PC-9 (cell line): Measurements from ENCODE around the gene THBS3. TPM values are rescaled to one million over a fixed set of nuclear protein-coding genes. Genes with fewer than 3 reads are reported as not detected.

Source experiments
- BruUV-seq: library from RNA; stranded (reverse); fragments of 400-500 nt; replicated peaks from 2 replicates; lab custom pipeline; 2021; lab: Mats Ljungman, UMichigan
- CTCF ChIA-PET: fragments of 300-600 bp; sonication (Branson Sonifier 250); formaldehyde crosslinking; loops from one replicate; lab custom pipeline; 2022; ENCODE audit warnings: antibody characterized with exemption; lab: Charles Lee
- POLR2A ChIA-PET: fragments of 300-600 bp; sonication (Branson Sonifier 250); formaldehyde crosslinking; loops from one replicate; lab custom pipeline; 2022; ENCODE audit warnings: antibody characterized with exemption; ENCODE audit not compliant: unreplicated experiment; lab: Charles Lee
- DNase-seq, 2 experiments: peaks; one replicate each; pipeline versions ENCODE4 v3.0.0 to v3.0.0-alpha.2; 2015 to 2022; ENCODE audit warnings: mixed read lengths in 1 of 2
- H2AFZ ChIP-seq: fragments of 200-600 bp; sonication (generic); 2 replicates; pipeline ENCODE4 v1.8.1; 2017; ENCODE audit warnings: antibody characterized with exemption
- H3F3A ChIP-seq: fragments of 200-600 bp; sonication (generic); 2 replicates; pipeline ENCODE4 v1.8.1; 2017; ENCODE audit warnings: antibody characterized with exemption, mild to moderate bottlenecking, low read depth; ENCODE audit not compliant: insufficient read depth
- H3K27ac ChIP-seq: fragments of 200-600 bp; sonication (generic); 2 replicates; pipeline ENCODE4 v1.6.1; 2016; ENCODE audit warnings: mixed run types
- H3K27me3 ChIP-seq: fragments of 200-600 bp; sonication (generic); 2 replicates; pipeline ENCODE4 v1.6.1; 2016; ENCODE audit warnings: low read depth, mixed run types; ENCODE audit not compliant: insufficient read depth
- H3K36me3 ChIP-seq: fragments of 200-600 bp; sonication (generic); 2 replicates; pipeline ENCODE4 v1.6.1; 2016; ENCODE audit warnings: low read depth, mixed run types
- H3K4me1 ChIP-seq: fragments of 200-600 bp; sonication (generic); replicated peaks from 2 replicates; pipeline ENCODE4 v1.6.1; 2016; ENCODE audit warnings: mixed run types; ENCODE audit not compliant: insufficient read depth
- H3K4me2 ChIP-seq: fragments of 200-600 bp; sonication (generic); 2 replicates; pipeline ENCODE4 v1.6.1; 2017; ENCODE audit warnings: mixed run types
- H3K4me3 ChIP-seq: fragments of 200-600 bp; sonication (generic); 2 replicates; pipeline ENCODE4 v1.6.1; 2016; ENCODE audit warnings: mixed run types
- H3K79me2 ChIP-seq: fragments of 200-600 bp; sonication (generic); 2 replicates; pipeline ENCODE4 v1.6.1; 2017; ENCODE audit warnings: low read depth, mixed run types
- H3K9me2 ChIP-seq: fragments of 200-600 bp; sonication (generic); 2 replicates; pipeline ENCODE4 v1.8.1; 2017; ENCODE audit warnings: mild to moderate bottlenecking; ENCODE audit not compliant: insufficient read depth
- H3K9me3 ChIP-seq: fragments of 200-600 bp; sonication (generic); 2 replicates; pipeline ENCODE4 v1.8.1; 2016; ENCODE audit warnings: low read depth; ENCODE audit not compliant: insufficient read depth
- H4K20me1 ChIP-seq: fragments of 200-600 bp; sonication (generic); 2 replicates; pipeline ENCODE4 v1.8.1; 2017; ENCODE audit not compliant: insufficient read depth
- EZH2 ChIP-seq: fragments of 200-600 bp; sonication (generic); IDR thresholded peaks from 2 replicates; pipeline ENCODE4 v1.8.0; 2017; ENCODE audit warnings: antibody characterized with exemption, low read depth
- intact Hi-C: fragments of 100-400 bp; cut with micrococcal nuclease; formaldehyde crosslinking; loops from one replicate; pipeline ENCODE4 v1.10.0; 2022; ENCODE audit not compliant: unreplicated experiment
- total RNA-seq: library from RNA; stranded (reverse); gene quantifications from 2 replicates; pipeline ENCODE4 v1.2.3, GENCODE V29; 2021
- TF ChIP-seq, protein P1 (sequence below): fragments of 200-600 bp; sonication (generic); conservative IDR thresholded peaks from 2 replicates; pipeline ENCODE4 v1.6.1; 2017; ENCODE audit warnings: mixed run types, antibody characterized with exemption, mild to moderate bottlenecking, moderate library complexity

The THBS3 gene
- total RNA-seq, 1 experiment from 2014 or later, result 45.4 TPM

DNA sequence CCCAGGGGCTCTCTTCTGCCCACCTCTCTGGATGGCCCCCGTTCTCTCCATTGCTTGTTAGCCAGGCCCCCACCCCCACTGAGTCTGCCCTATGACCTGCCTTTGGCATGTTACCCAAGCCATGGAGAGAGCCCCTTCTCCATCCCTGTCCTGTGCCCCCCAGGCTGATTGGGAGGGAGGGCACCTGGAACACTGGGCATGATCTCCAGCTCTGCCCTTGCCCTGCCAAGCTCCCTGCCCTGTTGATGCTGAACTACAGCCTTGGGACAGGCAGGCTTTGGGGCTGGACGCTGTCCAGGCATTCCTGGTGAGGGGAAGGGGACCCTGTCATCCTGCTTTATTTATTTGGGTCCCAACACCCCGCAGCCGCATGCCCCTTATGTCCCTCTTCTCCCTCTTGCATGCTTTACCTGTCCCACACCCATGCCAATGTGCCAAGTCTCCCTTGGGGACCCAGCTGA, 23.3 kb downstream of the THBS3 start:
- Histone ChIP-seq H3F3A (0 out of 2 replicates have a peak, but pooled peaks cover 5% of the 10 kb centered on the region), H3K9me2 (no peaks in the 10 kb centered on the region), H3K4me1 (peaks cover 8% of the 10 kb centered on the region; the same call in 1 of the 2 replicates), H3K27ac (no peak overlapping the region), H3K36me3 (no peaks in the 10 kb centered on the region), H3K79me2 (no peaks in the 10 kb centered on the region), H2AFZ (no peak overlapping the region), H3K27me3 (no peaks in the 10 kb centered on the region), H3K4me2 (no peak overlapping the region), H4K20me1 (no peaks in the 10 kb centered on the region), H3K4me3 (no peak overlapping the region), H3K9me3 (no peaks in the 10 kb centered on the region)
- no TSS peak for BruUV-seq
- ChIA-PET POLR2A (interaction anchor here (0.6 kb wide), 1 partner anchor 132 kb away, joined by 5 read pairs; no protein-coding TSS in a partner anchor), CTCF (interaction anchor here (1.1 kb wide), 1 partner anchor 9 kb away, joined by 3 read pairs; no protein-coding TSS in a partner anchor)
- TF ChIP-seq EZH2, result no peak
- TF ChIP-seq, protein P1, sequence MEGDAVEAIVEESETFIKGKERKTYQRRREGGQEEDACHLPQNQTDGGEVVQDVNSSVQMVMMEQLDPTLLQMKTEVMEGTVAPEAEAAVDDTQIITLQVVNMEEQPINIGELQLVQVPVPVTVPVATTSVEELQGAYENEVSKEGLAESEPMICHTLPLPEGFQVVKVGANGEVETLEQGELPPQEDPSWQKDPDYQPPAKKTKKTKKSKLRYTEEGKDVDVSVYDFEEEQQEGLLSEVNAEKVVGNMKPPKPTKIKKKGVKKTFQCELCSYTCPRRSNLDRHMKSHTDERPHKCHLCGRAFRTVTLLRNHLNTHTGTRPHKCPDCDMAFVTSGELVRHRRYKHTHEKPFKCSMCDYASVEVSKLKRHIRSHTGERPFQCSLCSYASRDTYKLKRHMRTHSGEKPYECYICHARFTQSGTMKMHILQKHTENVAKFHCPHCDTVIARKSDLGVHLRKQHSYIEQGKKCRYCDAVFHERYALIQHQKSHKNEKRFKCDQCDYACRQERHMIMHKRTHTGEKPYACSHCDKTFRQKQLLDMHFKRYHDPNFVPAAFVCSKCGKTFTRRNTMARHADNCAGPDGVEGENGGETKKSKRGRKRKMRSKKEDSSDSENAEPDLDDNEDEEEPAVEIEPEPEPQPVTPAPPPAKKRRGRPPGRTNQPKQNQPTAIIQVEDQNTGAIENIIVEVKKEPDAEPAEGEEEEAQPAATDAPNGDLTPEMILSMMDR, result no peak
- DNase-seq, result no peak
- intact Hi-C loops, result no loop called here

DNA sequence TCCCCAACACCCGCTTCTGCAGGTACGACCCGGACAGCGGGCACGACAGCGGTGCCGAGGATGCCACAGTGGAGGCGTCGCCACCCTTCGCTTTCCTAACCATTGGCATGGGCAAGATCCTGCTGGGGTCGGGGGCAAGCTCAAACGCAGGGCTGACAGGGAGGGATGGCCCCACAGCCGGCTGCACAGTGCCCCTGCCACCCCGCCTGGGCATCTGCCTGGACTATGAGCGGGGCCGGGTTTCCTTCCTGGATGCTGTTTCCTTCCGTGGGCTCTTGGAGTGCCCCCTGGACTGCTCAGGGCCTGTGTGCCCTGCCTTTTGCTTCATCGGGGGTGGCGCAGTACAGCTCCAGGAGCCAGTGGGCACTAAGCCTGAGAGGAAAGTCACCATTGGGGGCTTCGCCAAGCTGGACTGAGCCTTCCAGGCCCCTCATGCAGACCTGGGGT, 23.9 kb downstream of the THBS3 start:
- no peaks in the 10 kb centered on the region for H4K20me1 ChIP-seq
- no peak overlapping the region for H3K27ac ChIP-seq
- no peaks in the 10 kb centered on the region for H3K36me3 ChIP-seq
- no peak for DNase-seq
- TF ChIP-seq, protein P1, result no peak
- no peak for TF ChIP-seq EZH2
- CTCF ChIA-PET, result interaction anchor here (1.1 kb wide), 1 partner anchor 10 kb away, joined by 3 read pairs; no protein-coding TSS in a partner anchor
- no peaks in the 10 kb centered on the region for H3K9me2 ChIP-seq
- intact Hi-C loops, result no loop called here
- no TSS peak for BruUV-seq
- POLR2A ChIA-PET, result no interaction called here
- no peaks in the 10 kb centered on the region for H3K27me3 ChIP-seq
- peaks cover 8% of the 10 kb centered on the region; the same call in 1 of the 2 replicates for H3K4me1 ChIP-seq
- no peaks in the 10 kb centered on the region for H3K9me3 ChIP-seq
- no peak overlapping the region for H3K4me3 ChIP-seq
- H3K4me2 ChIP-seq, result no peak overlapping the region
- H3F3A ChIP-seq, result 0 out of 2 replicates have a peak, but pooled peaks cover 5% of the 10 kb centered on the region
- H2AFZ ChIP-seq, result no peak overlapping the region
- no peaks in the 10 kb centered on the region for H3K79me2 ChIP-seq

DNA sequence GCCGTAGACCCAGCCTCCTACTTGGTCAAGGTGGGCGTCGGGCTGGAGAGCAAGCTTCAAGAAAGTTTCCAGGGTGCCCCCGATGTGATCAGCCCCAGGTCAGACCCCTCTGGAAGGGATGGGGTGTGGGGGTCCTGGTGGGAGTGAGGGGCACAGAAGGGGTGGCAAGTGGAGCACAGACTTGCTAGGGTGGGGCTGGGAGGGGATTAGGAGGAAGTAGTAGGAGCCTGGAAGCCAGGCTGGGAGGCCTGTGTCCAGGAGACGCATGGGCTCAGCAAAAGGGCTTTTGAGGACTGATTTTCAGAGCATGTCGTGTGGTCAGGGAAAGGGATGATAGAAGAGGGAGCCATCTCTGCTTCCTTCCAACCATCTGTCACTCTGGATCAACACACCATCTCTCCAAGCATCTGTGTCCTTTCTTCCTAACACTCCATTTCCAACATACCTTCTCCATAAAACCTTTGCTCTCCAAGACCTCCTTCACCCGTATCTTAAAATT, 25.6 kb downstream of the THBS3 start:
- ChIA-PET POLR2A (no interaction called here), CTCF (no interaction called here)
- intact Hi-C loops, result no loop called here
- no peaks in the 10 kb centered on the region for H3K79me2 ChIP-seq
- H4K20me1 ChIP-seq, result no peaks in the 10 kb centered on the region
- no peaks in the 10 kb centered on the region for H3K9me3 ChIP-seq
- no peak overlapping the region for H3K4me2 ChIP-seq
- no peak overlapping the region for H3K27ac ChIP-seq
- no peak overlapping the region for H3K4me3 ChIP-seq
- no peak for TF ChIP-seq EZH2
- TF ChIP-seq, protein P1, result no peak
- H2AFZ ChIP-seq, result no peak overlapping the region
- no peaks in the 10 kb centered on the region for H3K27me3 ChIP-seq
- no TSS peak for BruUV-seq
- no peaks in the 10 kb centered on the region for H3K36me3 ChIP-seq
- DNase-seq, result no peak
- H3K9me2 ChIP-seq, result no peaks in the 10 kb centered on the region
- H3K4me1 ChIP-seq, result peaks cover 18% of the 10 kb centered on the region
- H3F3A ChIP-seq, result peaks cover 8% of the 10 kb centered on the region; the same call in 1 of the 2 replicates
